ENCODE measurements around the gene CBX6.
"Not testable (repeated sequence)": the region's sequence is repeated elsewhere in the genome, so short reads cannot be mapped to it uniquely, and the experiment has no call there.

DNA sequence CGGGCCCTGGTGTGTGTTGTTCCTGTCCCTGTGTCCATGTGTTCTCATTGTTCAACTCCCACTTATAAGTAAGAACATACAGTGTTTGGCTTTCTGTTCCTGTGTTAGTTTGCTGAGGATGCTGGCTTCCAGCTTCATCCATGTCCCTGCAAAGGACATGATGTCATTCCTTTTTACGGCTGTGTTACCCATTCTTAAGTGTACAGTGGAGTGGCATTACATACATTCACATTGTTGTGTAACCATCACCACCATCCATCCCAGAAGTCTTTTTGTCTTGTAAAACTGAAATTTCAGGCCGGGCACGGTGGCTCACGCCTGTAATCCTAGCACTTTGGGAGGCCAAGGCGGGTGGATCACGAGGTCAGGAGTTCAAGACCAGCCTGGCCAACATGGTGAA, 17.5 kb downstream of the CBX6 start:
- TF ChIP-seq CTCF (conservative IDR thresholded peaks at IDR 0.05); EZH2 (IDR thresholded peaks at IDR 0.05; ENCODE audit: low read depth): not testable (repeated sequence)
